Limb (tissue), 2 donors: ENCODE data around the gene TTC39C.
A peak's percentile ranks its signal among the peaks of the same experiment; 100 is the strongest.

Source experiments
- DNase-seq, 2 donors: peaks; one replicate each; pipeline ENCODE4 v3.0.0-alpha.2; 2016; ENCODE audit errors: extremely low spot score in 2 of 2

The TTC39C gene

DNA sequence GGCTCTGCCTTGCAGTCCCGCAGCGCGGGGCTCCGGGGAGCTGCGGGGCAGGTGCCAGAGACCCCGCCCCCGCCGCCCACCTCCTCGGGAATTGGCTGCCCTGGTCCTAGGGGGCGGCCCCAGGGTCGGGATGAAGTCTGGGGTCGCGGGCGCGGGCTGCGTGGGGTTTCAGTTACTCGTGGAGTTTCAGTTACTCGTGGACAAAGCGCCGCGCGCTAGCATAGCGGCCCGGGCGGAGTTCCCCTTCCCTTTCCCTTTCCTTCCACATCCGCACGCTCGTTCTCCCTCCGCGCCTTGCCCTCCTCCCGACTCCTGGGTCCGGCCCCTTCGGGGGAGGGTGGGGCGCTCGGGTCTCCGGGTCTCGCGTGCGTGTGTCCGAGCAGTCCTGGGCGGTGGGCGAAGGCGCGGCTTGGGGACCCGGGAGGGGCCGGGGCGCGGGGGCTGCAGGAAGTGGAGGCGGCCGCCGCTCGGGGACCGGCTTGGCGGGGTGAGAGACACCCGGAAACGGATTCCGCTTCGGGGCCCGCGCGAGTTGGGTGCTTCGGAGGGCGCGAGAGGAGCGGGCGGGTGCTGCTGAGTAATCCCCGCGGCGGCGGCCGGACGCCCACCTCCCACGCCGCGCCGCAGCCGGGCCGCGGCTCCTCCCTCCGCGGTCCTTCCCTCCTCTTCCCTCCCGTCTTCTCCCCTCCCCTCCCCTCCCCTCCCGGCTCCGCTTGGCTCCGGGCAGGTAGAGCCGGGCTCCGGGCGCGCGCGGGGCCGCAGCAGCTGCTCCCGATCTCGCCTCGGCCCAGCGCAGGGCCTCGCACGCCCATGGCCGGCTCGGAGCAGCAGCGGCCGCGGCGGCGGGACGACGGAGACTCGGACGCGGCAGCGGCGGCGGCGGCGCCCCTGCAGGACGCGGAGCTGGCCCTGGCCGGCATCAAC lies at the start of gene TTC39C:
Gene TTC39C, plus strand, starts transcription at position 693 of the 924 bp plus-strand sequence. Its CDS starts 118 bp downstream, at position 811.
- DNase-seq = peak; percentile 50 to 81

DNA sequence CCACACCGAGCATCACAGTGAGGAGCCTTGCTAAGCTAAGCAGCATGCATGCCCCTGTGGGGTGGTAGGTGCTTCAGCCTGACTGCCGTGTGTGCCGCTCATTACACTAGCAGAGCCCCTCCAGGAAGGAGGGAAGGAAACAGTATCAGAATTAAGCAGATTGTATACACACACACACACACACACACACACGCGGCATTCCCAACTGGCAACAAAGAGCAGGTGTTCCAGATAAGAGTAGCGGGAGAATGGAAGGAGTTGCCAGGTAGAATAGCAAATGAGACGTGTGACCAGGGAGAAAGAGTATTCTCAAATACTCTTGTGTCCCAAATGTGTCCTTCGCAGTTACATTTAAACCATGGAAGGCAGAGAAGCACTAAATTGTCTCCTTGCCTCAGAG lies 47.6 kb upstream of the TTC39C start:
- DNase-seq = no peak

DNA sequence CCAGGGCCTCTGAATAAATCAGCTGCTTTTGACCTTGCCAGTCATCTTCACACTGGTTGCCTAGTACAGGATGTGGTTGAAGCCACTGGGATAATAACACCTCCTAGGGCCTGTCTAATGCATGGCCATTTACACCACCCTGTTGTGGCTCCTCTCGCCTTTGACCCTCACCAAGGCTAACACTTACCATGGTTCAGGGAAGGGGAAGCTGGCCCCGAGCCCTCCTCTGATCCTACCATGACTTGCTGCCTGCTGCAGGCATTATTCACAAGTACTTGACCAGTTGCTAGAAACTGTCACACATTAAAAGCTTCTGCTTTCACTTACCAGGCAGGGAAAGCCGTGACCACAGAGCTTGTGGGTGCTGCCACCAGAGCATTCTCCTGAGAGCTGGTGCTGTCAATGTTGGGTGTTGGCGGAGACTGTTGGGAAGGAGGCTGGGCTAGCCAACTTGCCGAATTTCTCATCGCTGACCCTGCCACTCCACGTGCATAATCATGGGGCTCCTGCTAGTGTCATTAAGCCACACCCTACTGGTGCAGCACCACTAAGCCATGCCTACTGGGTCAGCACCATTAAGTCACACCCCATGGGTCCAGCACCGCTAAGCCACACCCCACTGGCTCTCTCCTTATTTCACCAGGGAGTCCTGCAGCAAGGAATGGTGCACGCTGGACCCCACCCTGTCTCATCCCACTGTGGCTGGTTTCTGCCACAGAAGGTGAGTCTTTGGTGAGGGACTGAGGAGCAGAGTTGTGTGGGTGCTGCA lies 47.0 kb upstream of the TTC39C start:
- no peak for DNase-seq

DNA sequence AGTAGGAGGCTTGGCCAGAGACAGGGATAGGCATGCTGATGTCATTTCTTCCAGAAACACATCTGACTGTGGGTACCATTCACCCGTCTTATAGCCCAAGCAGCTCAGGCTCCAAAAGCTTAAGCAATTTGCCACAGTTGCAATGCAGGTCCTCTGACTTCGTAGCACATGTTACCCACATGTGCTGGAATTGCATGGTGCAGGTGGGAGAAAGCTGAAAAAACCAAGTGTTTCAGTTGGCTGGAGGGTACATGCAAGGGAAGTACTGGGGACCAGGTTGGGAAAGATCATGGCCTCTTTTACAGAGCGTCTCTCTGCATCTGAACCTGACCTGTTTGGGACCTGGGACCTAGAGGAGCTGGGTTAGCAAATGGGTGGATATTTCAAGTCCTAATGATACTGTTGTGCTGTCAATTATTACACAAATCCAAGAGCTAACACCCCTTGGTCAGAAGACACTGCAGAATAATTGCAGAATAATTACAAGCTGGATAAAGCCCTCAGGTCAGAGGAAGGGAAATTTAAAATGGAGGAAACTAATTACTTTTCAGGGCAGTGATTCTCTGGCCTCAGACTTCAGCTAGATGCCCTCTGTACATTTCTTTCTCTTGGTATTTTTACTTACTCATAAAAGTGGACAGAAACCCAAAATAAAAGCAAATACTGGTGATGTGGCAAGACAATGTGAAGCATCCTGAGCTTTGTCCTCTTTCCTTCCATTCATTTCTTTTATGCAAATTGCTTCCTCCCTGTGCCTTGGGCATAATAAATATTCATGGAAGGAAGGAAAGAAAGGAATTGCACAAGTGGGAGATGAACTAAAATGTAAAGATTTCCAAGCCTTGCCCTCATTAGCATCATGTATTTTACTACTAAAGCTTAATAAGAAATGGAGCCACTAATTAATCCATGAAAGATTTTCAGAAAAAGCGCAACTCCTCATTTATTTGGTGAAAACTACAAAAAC lies 45.6 kb upstream of the TTC39C start:
- no peak for DNase-seq

DNA sequence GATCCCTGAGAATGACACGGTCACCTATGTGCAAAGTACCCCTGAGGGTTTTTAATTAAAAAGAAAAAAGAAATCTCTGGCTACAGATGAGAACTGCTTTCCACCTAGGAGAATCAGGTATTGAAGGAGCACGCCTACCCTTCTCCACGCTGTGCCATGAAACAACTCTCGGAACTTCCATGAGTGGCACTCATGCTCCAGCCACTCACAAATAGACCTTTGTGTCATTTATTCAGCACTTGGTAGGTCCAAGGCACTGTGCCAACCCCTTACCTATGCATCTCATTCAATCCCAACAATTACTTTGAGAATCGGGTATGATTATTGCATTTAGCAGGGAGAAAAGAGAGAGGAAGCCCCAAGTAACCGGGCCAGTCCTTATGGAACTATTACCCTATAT lies 44.9 kb upstream of the TTC39C start:
- no peak for DNase-seq

DNA sequence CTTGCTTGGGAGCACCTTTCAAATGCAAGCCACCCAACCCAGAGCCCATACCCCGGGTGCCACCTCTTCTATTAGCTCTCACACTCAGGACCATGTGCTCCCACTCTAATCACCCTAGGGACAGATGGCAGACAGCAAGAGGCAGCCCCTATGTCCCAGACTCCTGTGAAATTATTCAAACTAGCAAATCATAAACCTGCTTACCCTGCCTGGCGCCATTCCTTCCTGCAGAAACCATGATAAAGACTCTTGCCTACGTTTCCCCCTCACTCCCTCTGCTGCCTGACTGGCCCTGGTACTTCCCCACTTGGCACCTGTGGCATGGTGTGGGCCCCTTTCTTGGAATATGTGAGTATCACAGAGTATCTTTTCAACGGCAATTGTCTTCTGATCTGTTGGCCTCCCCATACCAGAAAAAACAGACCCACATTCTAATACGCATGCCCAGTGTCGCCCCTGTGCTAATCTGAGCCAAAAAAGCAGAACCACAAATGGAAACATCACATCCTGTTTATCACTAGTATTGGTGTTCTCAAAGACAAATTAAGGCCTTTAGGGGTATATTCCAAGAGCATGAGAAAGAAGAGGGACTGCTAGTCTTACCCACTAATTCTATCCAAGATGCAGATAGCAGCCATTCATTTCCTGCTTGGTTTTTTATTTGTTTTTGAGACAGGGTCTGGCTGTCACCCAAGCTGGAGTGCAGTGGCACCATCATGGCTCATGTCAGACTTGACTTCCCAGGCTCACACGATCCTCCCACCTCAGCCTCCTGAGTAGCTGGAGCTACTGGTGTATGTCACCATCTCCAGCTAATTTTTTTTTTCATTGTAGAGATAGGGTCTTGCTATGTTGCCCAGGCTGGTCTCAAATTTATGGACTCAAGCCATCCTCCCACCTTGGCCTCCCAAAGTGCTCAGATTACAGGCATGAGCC lies 44.1 kb upstream of the TTC39C start:
- no peak for DNase-seq

DNA sequence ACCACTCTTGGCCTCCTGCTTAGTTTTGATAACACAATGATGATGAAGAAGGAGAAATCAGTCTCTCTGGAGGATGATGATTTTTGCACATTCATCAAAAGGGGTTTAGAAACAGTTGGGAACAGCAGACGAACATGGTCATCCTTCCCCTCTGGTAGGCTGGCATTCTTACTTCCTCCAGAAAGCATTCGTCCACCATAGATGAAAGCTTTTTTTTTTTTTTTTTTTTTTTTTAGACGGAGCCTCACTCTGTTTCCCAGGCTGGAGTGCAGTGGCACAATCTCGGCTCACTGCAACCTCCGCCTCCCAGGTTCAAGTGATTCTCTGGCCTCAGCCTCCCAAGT lies 43.5 kb upstream of the TTC39C start:
- DNase-seq = no peak

DNA sequence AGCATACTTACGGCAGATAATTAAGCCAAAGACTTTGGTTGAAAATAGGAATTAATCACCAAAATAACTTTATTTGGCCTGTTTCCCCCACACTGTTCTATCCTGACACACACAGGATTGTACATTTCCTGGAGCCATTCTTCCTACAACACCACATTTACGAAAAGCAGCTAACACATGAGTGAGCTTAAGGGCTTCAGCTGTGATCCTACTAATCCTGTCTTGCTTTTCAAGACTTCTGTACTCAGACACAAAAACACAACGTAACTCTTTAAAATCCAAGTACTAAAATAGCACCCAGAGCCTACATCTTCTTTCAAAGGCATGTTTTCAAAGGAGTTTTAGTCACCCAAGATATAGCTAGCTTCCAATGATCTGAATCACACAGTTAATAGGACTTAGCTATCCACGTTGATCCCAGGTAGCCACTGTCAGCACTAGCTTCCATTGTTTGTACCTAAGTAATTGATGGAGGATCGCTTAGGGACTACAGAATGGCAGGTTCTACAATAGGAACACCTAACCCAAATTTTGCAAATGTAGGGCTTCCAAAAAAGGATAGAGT lies 42.8 kb upstream of the TTC39C start:
- DNase-seq = no peak

DNA sequence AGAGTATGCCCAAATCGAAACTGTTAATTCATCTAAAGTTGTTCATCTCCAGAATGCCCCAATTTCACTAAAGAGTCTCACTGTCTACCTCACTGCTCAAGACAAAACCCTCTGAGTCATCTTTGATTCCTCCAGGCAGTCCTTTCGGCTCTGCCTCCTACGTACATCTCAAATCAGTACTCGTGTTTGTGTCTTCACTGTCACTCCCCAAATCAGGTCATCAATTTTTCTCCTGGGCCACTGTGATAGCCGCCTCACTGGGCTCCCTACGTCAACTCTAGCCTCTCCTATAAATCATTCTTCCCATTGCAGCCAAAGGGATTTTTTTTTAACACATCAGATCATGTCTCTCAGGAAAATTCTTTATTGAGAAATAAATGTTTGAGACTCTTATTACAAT lies 42.1 kb upstream of the TTC39C start:
- no peak for DNase-seq

DNA sequence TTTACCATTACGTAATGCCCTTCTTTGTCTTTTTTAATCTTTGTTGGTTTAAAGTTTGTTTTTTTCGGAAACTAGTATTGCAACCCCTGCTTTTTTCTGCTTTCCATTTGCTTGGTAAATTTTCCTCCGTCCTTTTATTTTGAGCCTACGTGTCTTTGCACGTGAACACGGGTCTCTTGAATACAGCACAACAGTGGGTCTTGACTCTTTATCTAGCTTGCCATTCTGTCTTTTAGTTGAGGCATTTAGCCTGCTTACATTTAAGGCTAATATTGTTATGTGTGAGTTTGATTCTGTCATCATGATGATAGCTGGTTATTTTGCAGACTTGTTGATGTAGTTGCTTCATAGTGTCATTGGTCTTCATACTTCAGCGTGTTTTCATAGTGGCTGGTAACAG lies 37.5 kb upstream of the TTC39C start:
- DNase-seq = no peak

DNA sequence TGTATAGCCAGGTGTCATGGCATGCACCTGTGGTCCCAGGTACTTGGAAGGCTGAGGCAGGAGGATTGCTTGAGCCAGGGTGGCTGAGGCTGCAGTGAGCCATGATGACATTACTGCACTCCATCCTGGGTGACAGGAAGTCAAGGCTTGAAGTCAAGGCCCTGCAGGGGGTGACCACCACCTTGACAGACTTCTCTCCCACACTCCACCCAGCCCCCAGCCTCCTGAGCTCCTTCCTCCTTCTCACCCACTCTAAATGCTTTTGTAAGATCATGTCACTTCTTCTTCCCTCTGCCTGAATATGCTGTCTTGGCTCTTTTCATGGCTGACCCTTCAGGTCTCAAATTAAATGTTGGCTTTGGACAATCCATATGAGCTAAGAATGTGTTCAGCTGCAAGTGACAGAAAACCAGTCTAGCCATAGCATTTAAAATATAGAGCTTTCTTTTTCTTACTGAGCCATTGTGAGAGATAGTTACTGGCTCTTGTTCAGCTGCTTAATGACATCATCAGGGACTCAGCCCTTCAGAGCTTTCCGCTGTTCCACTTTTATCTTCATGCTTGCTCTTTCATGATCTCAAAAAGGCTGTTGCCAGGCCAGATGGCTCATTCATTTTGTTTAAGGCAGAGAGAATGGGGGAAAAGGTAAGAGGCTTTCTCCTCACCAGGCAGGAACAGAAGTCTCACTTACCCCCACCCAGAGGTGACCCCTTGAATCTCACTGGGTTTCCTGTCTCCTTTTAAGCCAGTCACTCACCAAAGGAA lies 36.7 kb upstream of the TTC39C start:
- DNase-seq = no peak

DNA sequence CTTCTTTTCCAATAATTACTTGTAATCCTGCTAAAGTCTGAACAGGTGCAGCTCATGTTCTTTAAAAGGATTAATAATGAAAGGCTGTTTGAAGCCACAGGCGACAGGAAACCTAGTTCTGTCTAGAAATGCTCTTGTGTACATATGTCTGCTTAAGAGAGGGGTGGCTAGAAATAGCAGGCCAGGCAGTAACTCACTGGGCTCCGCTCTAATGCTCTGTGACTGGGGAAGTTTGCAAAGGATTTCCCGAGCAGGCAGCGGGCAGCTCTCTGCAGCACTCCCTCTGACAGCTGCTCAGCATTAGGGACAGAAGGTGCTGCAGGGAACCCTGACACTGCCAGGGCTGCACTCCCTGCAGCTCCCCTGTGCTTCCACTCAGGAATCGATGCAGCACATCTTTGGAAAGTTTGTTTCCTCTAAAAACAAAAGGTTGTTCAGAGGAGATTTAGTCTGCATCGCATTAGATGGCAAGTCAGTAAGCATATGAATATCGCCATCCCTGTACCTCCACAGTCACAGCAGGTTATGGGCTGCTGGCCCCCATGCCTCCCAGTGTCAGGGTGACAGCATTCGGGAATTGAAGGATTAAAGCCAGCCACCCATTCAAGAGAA lies 33.1 kb upstream of the TTC39C start:
- DNase-seq = peak in 1 of 2 donors; percentile 8

DNA sequence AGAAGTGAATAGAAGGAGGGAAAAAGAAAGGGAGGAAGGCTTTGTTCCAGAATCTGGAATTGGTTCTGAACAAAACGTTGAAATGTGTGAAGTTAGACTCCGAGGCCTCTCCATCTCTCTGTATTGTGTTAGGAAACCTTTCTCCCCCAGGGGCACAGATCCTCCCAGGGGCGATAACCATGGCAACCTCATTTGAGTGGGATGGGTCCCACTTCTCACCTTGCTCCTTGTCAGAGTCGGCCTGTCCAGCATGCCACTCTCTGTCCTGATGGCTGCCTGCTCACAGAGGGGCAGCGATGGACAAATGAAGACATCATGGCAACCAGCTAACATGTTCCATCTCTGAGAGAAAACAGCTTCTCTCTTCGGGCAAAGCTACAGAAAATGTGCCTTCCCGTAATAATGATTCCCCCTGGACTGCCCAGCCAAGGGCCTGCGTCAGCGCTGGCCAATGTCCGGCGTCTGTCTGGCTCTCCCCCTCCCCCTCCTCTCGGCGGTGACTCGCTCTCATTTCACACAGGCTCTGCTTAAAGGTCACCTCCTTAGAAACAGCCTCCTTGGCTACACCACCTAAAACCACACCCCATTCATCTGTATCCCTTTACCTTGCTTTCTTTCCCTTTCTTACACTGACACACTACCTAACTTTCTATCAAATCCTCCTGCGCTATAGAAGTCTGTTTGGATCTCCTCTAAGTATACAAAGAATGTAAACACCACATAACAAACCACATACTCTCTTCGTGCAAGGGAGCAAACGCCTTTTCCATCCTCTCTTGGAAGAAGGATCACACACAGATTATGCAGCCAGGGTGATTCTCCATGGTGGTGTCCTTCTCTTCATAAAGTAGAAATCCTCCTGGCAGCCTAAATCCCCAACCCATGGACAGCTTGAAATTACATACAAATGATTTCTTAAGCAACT lies 32.1 kb upstream of the TTC39C start:
- DNase-seq = peak; percentile 3 to 50

DNA sequence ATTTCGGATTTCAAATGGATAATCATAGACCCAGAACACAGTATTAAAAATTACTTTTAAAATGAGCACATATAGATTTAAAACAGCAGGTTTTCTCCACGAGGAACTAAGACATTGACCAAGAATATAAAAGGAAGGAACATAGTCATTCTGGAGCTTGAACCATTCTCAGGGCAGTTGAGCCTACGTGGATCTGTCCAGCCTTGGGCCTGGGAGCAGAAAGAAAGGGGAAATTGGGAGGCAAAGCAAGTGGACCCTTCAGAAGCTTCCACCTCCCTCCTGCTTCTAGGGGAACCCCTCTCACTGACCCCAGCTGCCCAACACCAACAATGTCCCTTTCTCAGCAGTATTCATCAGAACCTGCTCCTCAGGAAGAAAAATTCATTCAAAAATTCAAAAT lies 31.4 kb upstream of the TTC39C start:
- DNase-seq = no peak

DNA sequence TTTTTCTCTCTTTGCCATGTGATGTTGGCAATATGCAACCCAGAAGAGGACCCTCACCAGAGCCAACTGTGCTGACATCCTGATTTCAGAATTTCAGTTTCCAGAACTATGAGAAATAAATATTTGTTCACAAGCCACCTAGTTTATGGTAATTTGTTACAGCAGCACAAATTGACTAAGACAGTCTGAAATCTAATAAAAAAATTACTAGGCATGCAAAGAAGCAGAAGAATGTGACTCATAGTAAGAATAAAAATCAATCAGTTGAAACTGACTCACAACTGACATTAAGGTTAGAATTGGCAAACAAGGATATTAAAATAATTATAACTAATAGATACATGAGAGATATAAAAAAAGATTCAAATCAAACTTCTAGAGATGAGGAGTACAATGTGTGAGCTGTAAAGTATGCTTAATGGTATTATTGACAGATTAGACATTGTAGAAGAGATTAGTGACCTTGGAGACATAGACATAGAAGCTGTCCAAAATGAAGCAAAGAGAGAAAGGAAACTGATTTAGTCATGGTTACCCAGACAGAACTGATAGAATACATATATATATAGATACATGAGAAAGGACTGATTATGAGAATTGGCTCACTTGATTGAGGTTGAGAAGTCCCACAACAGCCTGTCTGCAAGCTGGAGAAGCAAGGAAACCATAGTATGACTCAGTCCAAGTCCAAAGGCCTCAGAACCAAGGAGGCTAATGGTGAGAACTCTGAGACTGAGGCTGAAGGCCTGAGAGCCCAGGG lies 27.8 kb upstream of the TTC39C start:
- DNase-seq = no peak

DNA sequence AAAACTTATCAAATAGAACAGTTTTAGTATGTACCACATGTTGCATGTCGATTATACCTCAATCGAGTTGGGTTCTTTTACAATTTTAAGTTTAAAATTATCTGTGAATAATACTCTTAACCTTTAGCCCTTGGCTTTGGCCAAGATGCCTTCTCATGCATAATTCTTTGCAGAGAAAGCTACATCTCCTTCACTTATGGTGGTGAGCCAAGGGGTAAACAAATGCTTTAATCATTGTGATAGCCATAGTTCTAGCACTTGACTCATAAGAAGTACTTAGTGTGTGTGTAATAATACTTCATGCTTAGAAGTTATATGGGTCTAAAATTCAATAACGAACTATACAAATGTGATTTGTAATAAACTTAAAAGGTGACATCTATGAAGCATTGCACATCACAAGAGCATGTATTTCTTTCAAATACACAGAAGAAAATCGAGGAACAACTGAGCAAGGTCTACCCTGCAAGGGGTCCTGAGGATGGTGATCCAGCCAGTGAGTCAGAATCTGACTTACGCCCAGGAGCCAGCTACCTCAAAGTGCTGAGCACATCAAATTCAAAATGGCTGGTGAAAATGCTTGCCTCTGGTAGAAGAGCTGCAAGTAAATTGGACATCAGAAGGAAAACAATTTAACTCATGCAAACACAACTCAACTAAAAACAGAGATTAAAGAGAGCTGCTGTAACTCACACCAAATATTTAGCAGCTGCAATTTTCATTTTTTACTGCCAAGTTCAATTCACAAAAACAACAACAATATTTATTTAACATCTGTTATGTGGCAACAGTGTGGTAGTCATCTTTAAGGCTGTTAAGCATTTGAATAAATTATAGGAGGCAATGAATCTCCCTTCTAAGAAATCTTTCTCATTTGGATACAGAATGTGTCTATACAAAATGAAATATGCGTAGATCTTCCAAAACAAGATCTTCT lies 23.8 kb upstream of the TTC39C start:
- no peak for DNase-seq
